Nephron (organoid): Measurements from ENCODE around the gene ULK3.

Source experiments
- H3K27ac Mint-ChIP-seq, 3 experiments: 2 replicates each; pipeline ENCODE4 v1.8.0; 2020; ENCODE audit warnings: mixed read lengths in 3 of 3, mild to moderate bottlenecking in 2 of 3, moderate library complexity in 1 of 3
- H3K27me3 Mint-ChIP-seq: 2 replicates; pipeline ENCODE4 v1.8.0; 2021; ENCODE audit warnings: low read depth, mild to moderate bottlenecking, moderate library complexity, mixed read lengths
- H3K36me3 Mint-ChIP-seq: 2 replicates; pipeline ENCODE4 v1.8.0; 2020; ENCODE audit warnings: low read depth, mixed read lengths
- H3K4me1 Mint-ChIP-seq: 2 replicates; pipeline ENCODE4 v1.8.0; 2020; ENCODE audit warnings: mixed read lengths
- H3K4me3 Mint-ChIP-seq, 3 experiments: 2 replicates each; pipeline ENCODE4 v1.8.0; 2020; ENCODE audit warnings: mild to moderate bottlenecking in 3 of 3, mixed read lengths in 3 of 3, moderate library complexity in 2 of 3
- H3K9me3 Mint-ChIP-seq: 2 replicates; pipeline ENCODE4 v1.8.0; 2020; ENCODE audit warnings: mixed read lengths
- CTCF ChIP-seq, 3 experiments: fragments of 200-600 bp; sonication (generic); IDR thresholded peaks; one replicate each; pipeline ENCODE4 v1.5.0; 2021; ENCODE audit warnings: antibody characterized with exemption in 3 of 3; ENCODE audit not compliant: unreplicated experiment in 3 of 3

ULK3 gene

GRCh38 chr15:74845581-74845980, 2.6 kb upstream of the ULK3 start:
- H3K4me3 Mint-ChIP-seq, result no peak overlapping the region
- no peaks in the 10 kb centered on the region for H3K27me3 Mint-ChIP-seq
- TF ChIP-seq CTCF (IDR thresholded peaks at IDR 0.05; ENCODE audit: unreplicated experiment in 3 of 3), result no peak
- H3K9me3 Mint-ChIP-seq, result no peaks in the 10 kb centered on the region
- no peak overlapping the region for H3K27ac Mint-ChIP-seq
- peaks cover 32% of the 10 kb centered on the region for H3K36me3 Mint-ChIP-seq
- H3K4me1 Mint-ChIP-seq, result peaks cover 29% of the 10 kb centered on the region

GRCh38 chr15:74845208-74845568, 2.2 kb upstream of the ULK3 start:
- no peaks in the 10 kb centered on the region for H3K27me3 Mint-ChIP-seq
- H3K27ac Mint-ChIP-seq, result no peak overlapping the region
- TF ChIP-seq CTCF (IDR thresholded peaks at IDR 0.05; ENCODE audit: unreplicated experiment in 3 of 3), result no peak
- no peak overlapping the region for H3K4me3 Mint-ChIP-seq
- H3K9me3 Mint-ChIP-seq, result no peaks in the 10 kb centered on the region
- peaks cover 32% of the 10 kb centered on the region for H3K36me3 Mint-ChIP-seq
- peaks cover 29% of the 10 kb centered on the region for H3K4me1 Mint-ChIP-seq

- peak overlapping the region; percentile 13 to 94 (median 44) for H3K27ac Mint-ChIP-seq
- H3K9me3 Mint-ChIP-seq, result no peaks in the 10 kb centered on the region
- H3K36me3 Mint-ChIP-seq, result peaks cover 29% of the 10 kb centered on the region
- peak overlapping the region in 2 of 3 experiments; percentile 14 to 19 for H3K4me3 Mint-ChIP-seq
- H3K4me1 Mint-ChIP-seq, result peaks cover 29% of the 10 kb centered on the region
- no peaks in the 10 kb centered on the region for H3K27me3 Mint-ChIP-seq
- no peak for TF ChIP-seq CTCF (IDR thresholded peaks at IDR 0.05; ENCODE audit: unreplicated experiment in 3 of 3)
Observed at GRCh38 chr15:74844319-74845207, 1.6 kb upstream of the ULK3 start.

- H3K4me1 Mint-ChIP-seq, result peaks cover 29% of the 10 kb centered on the region
- H3K36me3 Mint-ChIP-seq, result peaks cover 29% of the 10 kb centered on the region
- no peaks in the 10 kb centered on the region for H3K27me3 Mint-ChIP-seq
- no peaks in the 10 kb centered on the region for H3K9me3 Mint-ChIP-seq
- H3K27ac Mint-ChIP-seq, result peak overlapping the region; percentile 91 to 98 (median 94)
- H3K4me3 Mint-ChIP-seq, result peak overlapping the region; percentile 82 to 93 (median 92)
- no peak for TF ChIP-seq CTCF (IDR thresholded peaks at IDR 0.05; ENCODE audit: unreplicated experiment in 3 of 3)
Observed at GRCh38 chr15:74843891-74844299, 939 bp upstream of the ULK3 start.

DNA sequence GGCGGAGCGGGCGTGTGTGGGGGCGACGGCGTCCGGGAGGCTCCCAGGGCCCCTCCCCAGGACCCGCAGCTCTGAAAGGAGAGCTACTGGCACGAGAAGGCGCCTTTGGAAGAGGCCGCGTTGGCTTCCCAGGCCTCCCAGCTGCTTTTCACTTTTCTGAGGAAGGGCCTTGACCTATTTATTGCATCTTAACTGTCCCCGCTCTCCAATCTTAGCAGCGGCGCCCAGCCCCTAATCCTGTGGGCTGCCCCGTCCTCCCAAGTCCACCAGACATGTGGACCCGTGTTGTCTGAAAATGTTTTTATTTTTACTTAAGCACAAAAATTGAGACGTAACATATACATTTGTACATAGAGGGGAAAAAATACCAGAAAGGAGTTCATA, 481 bp upstream of the ULK3 start:
- Mint-ChIP-seq H3K4me3 (peak overlapping the region; percentile 82 to 93 (median 92)), H3K27me3 (no peaks in the 10 kb centered on the region), H3K27ac (peak overlapping the region; percentile 91 to 98 (median 94)), H3K36me3 (peaks cover 27% of the 10 kb centered on the region), H3K4me1 (peaks cover 29% of the 10 kb centered on the region), H3K9me3 (no peaks in the 10 kb centered on the region)
- no peak for TF ChIP-seq CTCF (IDR thresholded peaks at IDR 0.05; ENCODE audit: unreplicated experiment in 3 of 3)
